ENCODE results near the gene TET2.

TET2 gene

GRCh38 chr4:105148776-105149175 lies 2.1 kb downstream of the TET2 start:
- no peaks in the 10 kb centered on the region for H3K9me3 Mint-ChIP-seq
- H3K27me3 Mint-ChIP-seq (ENCODE audit: low read depth, poor library complexity): peaks cover 33% of the 10 kb centered on the region
- DNase-seq: no peak
- peaks cover 21% of the 10 kb centered on the region for H3K4me1 Mint-ChIP-seq
- H3K27ac Mint-ChIP-seq: no peak overlapping the region
- H3K36me3 Mint-ChIP-seq (ENCODE audit: low read depth): no peaks in the 10 kb centered on the region
- TF ChIP-seq CTCF (IDR thresholded peaks at IDR 0.05): no peak
- peak overlapping the region; percentile 94 for H3K4me3 Mint-ChIP-seq

- peaks cover 30% of the 10 kb centered on the region for H3K27me3 Mint-ChIP-seq (ENCODE audit: low read depth, poor library complexity)
- H3K36me3 Mint-ChIP-seq (ENCODE audit: low read depth): no peaks in the 10 kb centered on the region
- no peak for DNase-seq
- H3K4me1 Mint-ChIP-seq: peaks cover 21% of the 10 kb centered on the region
- H3K4me3 Mint-ChIP-seq: no peak overlapping the region
- no peak overlapping the region for H3K27ac Mint-ChIP-seq
- H3K9me3 Mint-ChIP-seq: no peaks in the 10 kb centered on the region
- no peak for TF ChIP-seq CTCF (IDR thresholded peaks at IDR 0.05)
These were observed 3.1 kb downstream of the TET2 start for GRCh38 chr4:105149771-105150170.

- H3K27ac Mint-ChIP-seq: no peak overlapping the region
- H3K9me3 Mint-ChIP-seq: no peaks in the 10 kb centered on the region
- TF ChIP-seq CTCF (IDR thresholded peaks at IDR 0.05): no peak
- no peaks in the 10 kb centered on the region for H3K36me3 Mint-ChIP-seq (ENCODE audit: low read depth)
- peaks cover 18% of the 10 kb centered on the region for H3K4me1 Mint-ChIP-seq
- no peak for DNase-seq
- peaks cover 26% of the 10 kb centered on the region for H3K27me3 Mint-ChIP-seq (ENCODE audit: low read depth, poor library complexity)
- no peak overlapping the region for H3K4me3 Mint-ChIP-seq
These were observed 3.8 kb downstream of the TET2 start for GRCh38 chr4:105150503-105150902.

GRCh38 chr4:105153749-105154148 lies 7.1 kb downstream of the TET2 start:
- no peak overlapping the region for H3K27ac Mint-ChIP-seq
- peaks cover 7% of the 10 kb centered on the region for H3K4me1 Mint-ChIP-seq
- no peak for DNase-seq
- peaks cover 2% of the 10 kb centered on the region for H3K36me3 Mint-ChIP-seq (ENCODE audit: low read depth)
- no peaks in the 10 kb centered on the region for H3K9me3 Mint-ChIP-seq
- peaks cover 35% of the 10 kb centered on the region for H3K27me3 Mint-ChIP-seq (ENCODE audit: low read depth, poor library complexity)
- no peak for TF ChIP-seq CTCF (IDR thresholded peaks at IDR 0.05)
- H3K4me3 Mint-ChIP-seq: no peak overlapping the region

GRCh38 chr4:105154576-105154975 lies 7.9 kb downstream of the TET2 start:
- DNase-seq: no peak
- Mint-ChIP-seq H3K4me1 (peaks cover 6% of the 10 kb centered on the region), H3K27me3 (ENCODE audit: low read depth, poor library complexity) (peaks cover 43% of the 10 kb centered on the region), H3K9me3 (peaks cover 2% of the 10 kb centered on the region), H3K36me3 (ENCODE audit: low read depth) (peaks cover 4% of the 10 kb centered on the region), H3K27ac (no peak overlapping the region), H3K4me3 (no peak overlapping the region)
- no peak for TF ChIP-seq CTCF (IDR thresholded peaks at IDR 0.05)

GRCh38 chr4:105155426-105155825 lies 8.8 kb downstream of the TET2 start:
- H3K27ac Mint-ChIP-seq: no peak overlapping the region
- H3K36me3 Mint-ChIP-seq (ENCODE audit: low read depth): peaks cover 9% of the 10 kb centered on the region
- H3K9me3 Mint-ChIP-seq: peaks cover 9% of the 10 kb centered on the region
- no peak for TF ChIP-seq CTCF (IDR thresholded peaks at IDR 0.05)
- H3K27me3 Mint-ChIP-seq (ENCODE audit: low read depth, poor library complexity): peaks cover 52% of the 10 kb centered on the region
- no peak overlapping the region for H3K4me3 Mint-ChIP-seq
- DNase-seq: no peak
- peaks cover 6% of the 10 kb centered on the region for H3K4me1 Mint-ChIP-seq

Measured in nephron progenitor cell (in vitro differentiated cells).